ENCODE data around the gene ZNF441.
"Not testable (repeated sequence)": the region's sequence is repeated elsewhere in the genome, so short reads cannot be mapped to it uniquely, and the experiment has no call there.

ZNF441 gene

DNA sequence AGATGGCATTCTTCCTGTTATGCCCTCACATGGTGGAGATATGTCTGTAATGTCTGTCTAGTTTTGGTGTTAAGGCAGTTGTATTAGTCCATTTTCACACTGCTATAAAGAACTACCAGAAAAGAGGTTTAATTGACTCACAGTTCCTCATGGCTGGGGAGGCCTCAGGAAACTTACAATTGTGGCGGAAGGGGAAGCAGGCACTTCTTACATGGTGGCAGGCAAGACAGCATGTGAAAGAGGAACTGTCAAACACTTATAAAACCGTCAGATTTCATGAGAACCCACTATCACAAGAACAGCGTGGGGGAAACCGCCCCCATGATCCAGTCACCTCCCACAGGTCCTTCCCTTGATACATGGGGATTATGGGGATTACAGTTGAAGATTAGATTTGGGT, 3.2 kb downstream of the ZNF441 start:
- H3K9me2 ChIP-seq (replicated peaks; ENCODE audit: insufficient read depth, low read length), result no peaks in the 10 kb centered on the region
- H3K27ac ChIP-seq (ENCODE audit: low read depth, low read length), result no peak overlapping the region
- no peaks in the 10 kb centered on the region for H4K20me1 ChIP-seq (ENCODE audit: low read depth, low read length)
- H3K9me3 ChIP-seq (ENCODE audit: insufficient read depth, low read length), result peaks cover 10% of the 10 kb centered on the region; the same call in 1 of the 2 replicates
- H3K4me3 ChIP-seq (ENCODE audit: insufficient read depth, low read length, poor library complexity, severe bottlenecking), result no peak overlapping the region
- no peaks in the 10 kb centered on the region for H3K27me3 ChIP-seq (ENCODE audit: low read length)
- no peak overlapping the region for H3K9ac ChIP-seq (ENCODE audit: low read length)
- peaks cover 22% of the 10 kb centered on the region for H3K36me3 ChIP-seq (ENCODE audit: low read length)
- no peak overlapping the region for H3K4me2 ChIP-seq (ENCODE audit: low read depth, low read length, poor library complexity, severe bottlenecking)
- TF ChIP-seq, protein P1, sequence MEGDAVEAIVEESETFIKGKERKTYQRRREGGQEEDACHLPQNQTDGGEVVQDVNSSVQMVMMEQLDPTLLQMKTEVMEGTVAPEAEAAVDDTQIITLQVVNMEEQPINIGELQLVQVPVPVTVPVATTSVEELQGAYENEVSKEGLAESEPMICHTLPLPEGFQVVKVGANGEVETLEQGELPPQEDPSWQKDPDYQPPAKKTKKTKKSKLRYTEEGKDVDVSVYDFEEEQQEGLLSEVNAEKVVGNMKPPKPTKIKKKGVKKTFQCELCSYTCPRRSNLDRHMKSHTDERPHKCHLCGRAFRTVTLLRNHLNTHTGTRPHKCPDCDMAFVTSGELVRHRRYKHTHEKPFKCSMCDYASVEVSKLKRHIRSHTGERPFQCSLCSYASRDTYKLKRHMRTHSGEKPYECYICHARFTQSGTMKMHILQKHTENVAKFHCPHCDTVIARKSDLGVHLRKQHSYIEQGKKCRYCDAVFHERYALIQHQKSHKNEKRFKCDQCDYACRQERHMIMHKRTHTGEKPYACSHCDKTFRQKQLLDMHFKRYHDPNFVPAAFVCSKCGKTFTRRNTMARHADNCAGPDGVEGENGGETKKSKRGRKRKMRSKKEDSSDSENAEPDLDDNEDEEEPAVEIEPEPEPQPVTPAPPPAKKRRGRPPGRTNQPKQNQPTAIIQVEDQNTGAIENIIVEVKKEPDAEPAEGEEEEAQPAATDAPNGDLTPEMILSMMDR (IDR thresholded peaks at IDR 0.05; ENCODE audit: insufficient read depth, low read length, poor library complexity, severe bottlenecking), result no peak
- no peak for TF ChIP-seq EZH2phosphoT487 (conservative IDR thresholded peaks at IDR 0.05; ENCODE audit: low read length)
- no peak overlapping the region for H2AFZ ChIP-seq (ENCODE audit: low read depth, low read length, severe bottlenecking)
- H3F3A ChIP-seq (ENCODE audit: insufficient read depth), result 0 out of 2 replicates have a peak, but pooled peaks cover 6% of the 10 kb centered on the region
- H3K79me2 ChIP-seq (ENCODE audit: insufficient read depth, low read length), result peaks cover 63% of the 10 kb centered on the region

DNA sequence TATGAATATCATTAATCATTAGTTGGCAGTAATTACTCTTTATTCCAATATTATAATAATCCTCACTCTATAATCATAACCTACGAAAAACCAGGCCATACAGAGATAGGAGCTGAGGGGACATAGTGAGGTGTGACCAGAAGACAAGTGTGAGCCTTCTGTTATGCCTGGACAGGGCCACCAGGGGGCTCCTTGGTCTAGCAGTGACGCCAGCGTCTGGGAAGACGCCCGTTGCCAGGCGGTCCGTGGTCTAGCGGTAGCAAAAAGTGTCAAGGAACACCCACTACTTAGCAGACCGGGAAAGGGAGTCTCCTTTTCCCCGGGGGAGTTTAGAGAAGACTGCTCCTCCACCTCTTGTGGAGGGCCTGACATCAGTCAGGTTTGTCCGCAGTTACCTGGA, 4.7 kb downstream of the ZNF441 start:
- H3K9me3 ChIP-seq (ENCODE audit: insufficient read depth, low read length), result peaks cover 18% of the 10 kb centered on the region; the same call in 1 of the 2 replicates
- H3K27me3 ChIP-seq (ENCODE audit: low read length); H3F3A ChIP-seq (ENCODE audit: insufficient read depth); H3K9me2 ChIP-seq (replicated peaks; ENCODE audit: insufficient read depth, low read length); H3K27ac ChIP-seq (ENCODE audit: low read depth, low read length); H2AFZ ChIP-seq (ENCODE audit: low read depth, low read length, severe bottlenecking); H4K20me1 ChIP-seq (ENCODE audit: low read depth, low read length); H3K4me2 ChIP-seq (ENCODE audit: low read depth, low read length, poor library complexity, severe bottlenecking); H3K9ac ChIP-seq (ENCODE audit: low read length); H3K4me3 ChIP-seq (ENCODE audit: insufficient read depth, low read length, poor library complexity, severe bottlenecking): not testable (repeated sequence)
- TF ChIP-seq, protein P1 (IDR thresholded peaks at IDR 0.05; ENCODE audit: insufficient read depth, low read length, poor library complexity, severe bottlenecking), result peak; percentile 14
- H3K36me3 ChIP-seq (ENCODE audit: low read length), result peaks cover 31% of the 10 kb centered on the region
- peaks cover 72% of the 10 kb centered on the region for H3K79me2 ChIP-seq (ENCODE audit: insufficient read depth, low read length)

DNA sequence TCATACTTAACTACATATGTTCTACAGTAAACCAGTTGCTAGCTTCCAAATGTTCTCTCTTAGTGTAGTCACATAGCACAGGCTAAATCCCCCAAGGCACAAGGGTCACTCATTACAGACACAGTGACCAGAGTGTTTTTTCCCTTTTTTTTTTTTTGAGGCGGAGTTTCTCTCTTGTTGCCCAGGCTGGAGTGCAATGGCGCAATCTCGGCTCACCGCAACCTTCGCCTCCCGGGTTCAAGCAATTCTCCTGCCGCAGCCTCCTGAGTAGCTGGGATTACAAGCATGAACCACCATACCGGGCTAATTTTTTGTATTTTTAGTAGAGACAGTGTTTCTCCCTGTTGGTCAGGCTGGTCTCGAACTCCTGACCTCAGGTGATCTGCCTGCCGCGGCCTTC, 9.9 kb downstream of the ZNF441 start:
- not testable (repeated sequence) for H3F3A ChIP-seq (ENCODE audit: insufficient read depth); H3K9me2 ChIP-seq (replicated peaks; ENCODE audit: insufficient read depth, low read length); H4K20me1 ChIP-seq (ENCODE audit: low read depth, low read length); H3K9ac ChIP-seq (ENCODE audit: low read length); H3K4me3 ChIP-seq (ENCODE audit: insufficient read depth, low read length, poor library complexity, severe bottlenecking); H2AFZ ChIP-seq (ENCODE audit: low read depth, low read length, severe bottlenecking); H3K4me2 ChIP-seq (ENCODE audit: low read depth, low read length, poor library complexity, severe bottlenecking); H3K27me3 ChIP-seq (ENCODE audit: low read length); H3K27ac ChIP-seq (ENCODE audit: low read depth, low read length)
- Histone ChIP-seq H3K36me3 (ENCODE audit: low read length) (peaks cover 66% of the 10 kb centered on the region), H3K79me2 (ENCODE audit: insufficient read depth, low read length) (peaks cover 37% of the 10 kb centered on the region), H3K9me3 (ENCODE audit: insufficient read depth, low read length) (peaks cover 53% of the 10 kb centered on the region; the same call in 1 of the 2 replicates)

DNA sequence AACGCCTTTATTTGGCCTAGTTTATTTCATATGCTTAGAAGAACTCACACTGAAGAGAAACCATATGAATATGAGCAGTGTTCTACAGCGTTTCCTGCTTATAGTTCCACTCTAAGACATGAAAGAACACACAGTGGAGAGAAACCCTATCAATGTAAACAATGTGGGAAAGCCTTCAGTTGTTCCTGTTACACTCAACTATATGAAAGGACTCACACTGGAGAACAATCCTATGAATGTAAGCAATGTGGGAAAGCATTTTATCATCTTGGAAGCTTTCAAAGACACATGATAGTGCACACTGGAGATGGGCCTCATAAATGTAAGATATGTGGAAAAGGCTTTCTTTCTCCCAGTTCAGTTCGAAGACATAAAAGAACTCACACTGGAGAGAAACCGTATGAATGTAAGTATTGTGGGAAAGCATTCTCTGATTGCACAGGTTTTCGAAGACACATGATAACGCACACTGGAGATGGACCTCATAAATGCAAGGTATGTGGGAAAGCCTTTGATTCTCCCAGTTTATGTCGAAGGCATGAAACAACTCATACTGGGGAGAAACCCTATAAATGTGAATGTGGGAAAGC, 13.7 kb downstream of the ZNF441 start:
- Histone ChIP-seq H2AFZ (ENCODE audit: low read depth, low read length, severe bottlenecking) (no peak overlapping the region), H3F3A (ENCODE audit: insufficient read depth) (no peaks in the 10 kb centered on the region), H3K27me3 (ENCODE audit: low read length) (no peaks in the 10 kb centered on the region), H3K9ac (ENCODE audit: low read length) (no peak overlapping the region), H3K9me2 (replicated peaks; ENCODE audit: insufficient read depth, low read length) (no peaks in the 10 kb centered on the region), H3K79me2 (ENCODE audit: insufficient read depth, low read length) (peaks cover 15% of the 10 kb centered on the region), H3K27ac (ENCODE audit: low read depth, low read length) (no peak overlapping the region), H3K9me3 (ENCODE audit: insufficient read depth, low read length) (peaks cover 73% of the 10 kb centered on the region; the same call in 1 of the 2 replicates), H4K20me1 (ENCODE audit: low read depth, low read length) (no peaks in the 10 kb centered on the region), H3K4me3 (ENCODE audit: insufficient read depth, low read length, poor library complexity, severe bottlenecking) (no peak overlapping the region), H3K36me3 (ENCODE audit: low read length) (peaks cover 73% of the 10 kb centered on the region), H3K4me2 (ENCODE audit: low read depth, low read length, poor library complexity, severe bottlenecking) (no peak overlapping the region)
- TF ChIP-seq EZH2phosphoT487 (conservative IDR thresholded peaks at IDR 0.05; ENCODE audit: low read length), result no peak
- TF ChIP-seq, protein P1 (IDR thresholded peaks at IDR 0.05; ENCODE audit: insufficient read depth, low read length, poor library complexity, severe bottlenecking), result no peak
